Keratinocyte (primary cell): Measurements from ENCODE around the gene IRAG1. TPM values are rescaled to one million over a fixed set of nuclear protein-coding genes. Genes with fewer than 3 reads are reported as not detected.

Experiments
- DNase-seq: peaks from one replicate; pipeline ENCODE4 v3.0.0-alpha.2; 2011; ENCODE audit warnings: low read depth, missing footprints, low spot score
- FAIRE-seq: peaks from 2 replicates; lab custom pipeline; 2011; peaks lifted over from hg19 to GRCh38; lab: Jason Lieb, UNC
- H2AFZ ChIP-seq: 2 replicates; pipeline ENCODE4 v1.6.0; 2012; ENCODE audit warnings: low read length, control low read depth, inconsistent platforms; ENCODE audit not compliant: control insufficient read depth
- H3K27ac ChIP-seq: 2 replicates; pipeline ENCODE4 v1.5.1; 2011; ENCODE audit warnings: low read length; ENCODE audit not compliant: control insufficient read depth, insufficient read depth
- H3K27me3 ChIP-seq: 3 replicates; pipeline ENCODE4 v1.6.0; 2011; ENCODE audit warnings: low read length; ENCODE audit not compliant: control insufficient read depth, insufficient read depth; ENCODE audit errors: extremely low read depth
- H3K36me3 ChIP-seq, 2 experiments: 2 replicates in 1 of 2; 3 replicates in 1 of 2; pipeline ENCODE4 v1.5.1; 2011; ENCODE audit warnings: low read length in 2 of 2, mild to moderate bottlenecking in 1 of 2; ENCODE audit not compliant: control insufficient read depth in 2 of 2, insufficient read depth in 2 of 2; ENCODE audit errors: extremely low read depth in 1 of 2
- H3K4me1 ChIP-seq: 3 replicates; pipeline ENCODE4 v1.5.1; 2011; ENCODE audit warnings: low read length; ENCODE audit not compliant: control insufficient read depth, insufficient read depth; ENCODE audit errors: extremely low read depth
- H3K4me2 ChIP-seq: 3 replicates; pipeline ENCODE4 v1.6.0; 2011; ENCODE audit warnings: low read depth, low read length; ENCODE audit not compliant: control insufficient read depth, insufficient read depth; ENCODE audit errors: extremely low read depth
- H3K4me3 ChIP-seq, 3 experiments: fragments of 200-600 bp in 1 of 3; sonication (generic) in 1 of 3; 2 replicates in 2 of 3; 3 replicates in 1 of 3; pipeline ENCODE4 v1.5.1; 2011 to 2016; ENCODE audit warnings: low read length in 3 of 3, mild to moderate bottlenecking in 3 of 3, control low read depth in 2 of 3, inconsistent platforms in 1 of 3, low read depth in 1 of 3, mixed read lengths in 1 of 3, mixed run types in 1 of 3, moderate library complexity in 1 of 3; ENCODE audit not compliant: control insufficient read depth in 2 of 3, insufficient read depth in 2 of 3; ENCODE audit errors: extremely low read depth in 1 of 3
- H3K79me2 ChIP-seq: 2 replicates; pipeline ENCODE4 v1.6.0; 2012; ENCODE audit warnings: low read length; ENCODE audit not compliant: control insufficient read depth, insufficient read depth
- H3K9ac ChIP-seq: 3 replicates; pipeline ENCODE4 v1.6.0; 2011; ENCODE audit warnings: low read length; ENCODE audit not compliant: control insufficient read depth, insufficient read depth; ENCODE audit errors: extremely low read depth
- H3K9me1 ChIP-seq: 3 replicates; pipeline ENCODE4 v1.6.0; 2011; ENCODE audit warnings: low read length; ENCODE audit not compliant: control insufficient read depth, insufficient read depth; ENCODE audit errors: extremely low read depth
- H3K9me3 ChIP-seq: 2 replicates; pipeline ENCODE4 v1.5.1; 2012; ENCODE audit warnings: low read depth, low read length; ENCODE audit not compliant: control insufficient read depth
- H4K20me1 ChIP-seq: 3 replicates; pipeline ENCODE4 v1.6.0; 2011; ENCODE audit warnings: low read length; ENCODE audit not compliant: control insufficient read depth, insufficient read depth; ENCODE audit errors: extremely low read depth
- CTCF ChIP-seq, 3 experiments: IDR thresholded peaks in 1 of 3; conservative IDR thresholded peaks in 1 of 3; optimal IDR thresholded peaks in 1 of 3; 2 replicates in 2 of 3; 3 replicates in 1 of 3; pipeline versions ENCODE3 to v1.5.1; 2011; ENCODE audit warnings: low read length in 3 of 3, mild to moderate bottlenecking in 3 of 3, moderate library complexity in 2 of 3, control low read depth in 1 of 3, inconsistent platforms in 1 of 3; ENCODE audit not compliant: insufficient read depth in 2 of 3; ENCODE audit errors: extremely low read depth in 1 of 3
- EZH2 ChIP-seq: IDR thresholded peaks from one replicate; pipeline ENCODE4 v1.6.1; 2012; ENCODE audit warnings: inconsistent platforms, mild to moderate bottlenecking, low read length, moderate library complexity
- dilution Hi-C: fragments of 300-500 bp; cut with MboI; formaldehyde crosslinking; loops from one replicate; pipeline ENCODE4 v1.7.0; 2020; ENCODE audit warnings: low sequenced_read_pairs; ENCODE audit not compliant: extremely low pct_ligation_motif_present
- polyA minus RNA-seq, 3 experiments: library from RNA; depleted of rRNA, polyadenylated mRNA; stranded (reverse); fragments of >200 nt; gene quantifications; 1 replicate in 1 of 3; 2 replicates in 1 of 3; 3 replicates in 1 of 3; pipeline ENCODE4 v1.2.3, GENCODE V29; 2011
- polyA plus RNA-seq, 5 experiments: library from polyadenylated mRNA; depleted of rRNA in 3 of 5; stranded (reverse) in 3 of 5; stranded (forward) in 1 of 5; unstranded in 1 of 5; fragments of >200 nt; gene quantifications; 1 replicate in 1 of 5; 2 replicates in 3 of 5; 3 replicates in 1 of 5; pipeline versions ENCODE4 v1.2.1 to v1.2.3, GENCODE V29; 2011 to 2012; ENCODE audit warnings: missing spikeins in 2 of 5, low read depth in 1 of 5, low replicate concordance in 1 of 5

Gene IRAG1
- polyA plus RNA-seq (0.37 to 0.71 TPM (median 0.51 TPM) in 3 replicates), polyA minus RNA-seq (0.33 to 0.99 TPM (median 0.83 TPM) in 3 replicates)
- 0.70 TPM for polyA plus RNA-seq (2011; ENCODE audit: low read depth)
- polyA plus RNA-seq (2011; cell fraction: cytosol; rRNA removed): 0.30 and 0.64 TPM in 2 replicates
- 0.57 and 0.60 TPM in 2 replicates for polyA plus RNA-seq (2011; cell fraction: nucleus; rRNA removed)
- 0.23 and 0.75 TPM in 2 replicates for polyA plus RNA-seq (2012; ENCODE audit: low replicate concordance)
- 0.38 TPM for polyA minus RNA-seq (2011; cell fraction: cytosol; rRNA and poly(A)+ RNA removed)
- 0.32 and 1.8 TPM in 2 replicates for polyA minus RNA-seq (2011; cell fraction: nucleus; rRNA and poly(A)+ RNA removed)

GRCh38 chr11:10693509-10694081, at the start of gene IRAG1:
TSS of gene IRAG1 (minus strand) at chr11:10693755. CDS start at chr11:10693602, 153 bp downstream.
- Histone ChIP-seq H3K9me1 (no peaks in the 10 kb centered on the region), H3K36me3 (no peaks in the 10 kb centered on the region), H2AFZ (no peak within 1 kb of the TSS), H3K9ac (no peak within 1 kb of the TSS), H4K20me1 (no peaks in the 10 kb centered on the region), H3K27me3 (peaks cover 4% of the 10 kb centered on the region), H3K79me2 (no peaks in the 10 kb centered on the region), H3K4me2 (no peak within 1 kb of the TSS), H3K4me1 (peaks cover 6% of the 10 kb centered on the region), H3K4me3 (no peak within 1 kb of the TSS), H3K27ac (no peak within 1 kb of the TSS), H3K9me3 (no peaks in the 10 kb centered on the region)
- FAIRE-seq (no peak), DNase-seq (no peak)
- dilution Hi-C loops: no loop called here
- TF ChIP-seq CTCF (optimal IDR thresholded peaks at IDR 0.05 in 1 of 3, IDR thresholded peaks at IDR 0.05 in 1 of 3, conservative IDR thresholded peaks at IDR 0.05 in 1 of 3; ENCODE audit: extremely low read depth in 1 of 3, insufficient read depth in 2 of 3, low read length in 3 of 3): no peak
- TF ChIP-seq EZH2: no peak

GRCh38 chr11:10742460-10743208, 49.1 kb upstream of the IRAG1 start:
- TF ChIP-seq CTCF (optimal IDR thresholded peaks at IDR 0.05 in 1 of 3, IDR thresholded peaks at IDR 0.05 in 1 of 3, conservative IDR thresholded peaks at IDR 0.05 in 1 of 3; ENCODE audit: extremely low read depth in 1 of 3, insufficient read depth in 2 of 3, low read length in 3 of 3): no peak
- TF ChIP-seq EZH2: no peak
- Histone ChIP-seq H3K27ac (peak overlapping the region; percentile 29), H3K4me2 (peak overlapping the region; percentile 50), H3K9me1 (no peaks in the 10 kb centered on the region), H2AFZ (peak overlapping the region; percentile 38), H3K4me1 (peaks cover 13% of the 10 kb centered on the region), H3K27me3 (no peaks in the 10 kb centered on the region), H3K79me2 (no peaks in the 10 kb centered on the region), H3K9me3 (no peaks in the 10 kb centered on the region), H3K9ac (peak overlapping the region; percentile 18), H3K36me3 (no peaks in the 10 kb centered on the region), H3K4me3 (no peak overlapping the region), H4K20me1 (no peaks in the 10 kb centered on the region)
- FAIRE-seq: peak; percentile 98
- dilution Hi-C loops: loop anchor here (25.0 kb wide), 1 partner anchor 230 kb away; no protein-coding TSS in a partner anchor
- peak; percentile 42 for DNase-seq
